Ishikawa (cell line): ENCODE data around the gene TRAF1.

ENCODE experiments used
- CEBPB ChIP-seq: IDR thresholded peaks from 2 replicates; pipeline ENCODE4 v1.6.1; 2012
- CREB1 ChIP-seq: IDR thresholded peaks from 2 replicates; pipeline ENCODE4 v1.6.1; 2012; ENCODE audit warnings: low read depth
- EGR1 ChIP-seq: IDR thresholded peaks from 2 replicates; pipeline ENCODE4 v1.6.1; 2012
- EP300 ChIP-seq: IDR thresholded peaks from 2 replicates; pipeline ENCODE4 v1.6.1; 2012; ENCODE audit warnings: borderline replicate concordance
- FOXM1 ChIP-seq: IDR thresholded peaks from 2 replicates; pipeline ENCODE4 v1.6.1; 2012; ENCODE audit warnings: low read depth, borderline replicate concordance
- MAX ChIP-seq: IDR thresholded peaks from 2 replicates; pipeline ENCODE4 v1.6.1; 2012
- NFIC ChIP-seq: IDR thresholded peaks from 2 replicates; pipeline ENCODE4 v1.6.1; 2012
- RAD21 ChIP-seq: IDR thresholded peaks from 2 replicates; pipeline ENCODE4 v1.6.1; 2012; ENCODE audit warnings: low read depth
- REST ChIP-seq: IDR thresholded peaks from 2 replicates; pipeline ENCODE4 v1.6.1; 2012; ENCODE audit warnings: low read depth, mild to moderate bottlenecking
- TAF1 ChIP-seq: IDR thresholded peaks from 2 replicates; pipeline ENCODE4 v1.6.1; 2012; ENCODE audit warnings: low read depth, mild to moderate bottlenecking
- TCF12 ChIP-seq: IDR thresholded peaks from 2 replicates; pipeline ENCODE4 v1.6.1; 2012; ENCODE audit warnings: low read depth
- TEAD4 ChIP-seq: IDR thresholded peaks from 2 replicates; pipeline ENCODE4 v1.6.1; 2012
- USF1 ChIP-seq: IDR thresholded peaks from 2 replicates; pipeline ENCODE4 v1.6.1; 2012
- YY1 ChIP-seq: IDR thresholded peaks from 2 replicates; pipeline ENCODE4 v1.6.1; 2012; ENCODE audit warnings: low read depth
- ZBTB7A ChIP-seq: IDR thresholded peaks from 2 replicates; pipeline ENCODE4 v1.6.1; 2012; ENCODE audit warnings: low read depth

The TRAF1 gene

GRCh38 chr9:120895951-120896350, 30.6 kb downstream of the TRAF1 start:
- TF ChIP-seq ZBTB7A (no peak), TCF12 (no peak), YY1 (no peak), EP300 (no peak), MAX (no peak), CEBPB (no peak), RAD21 (no peak), NFIC (no peak), TEAD4 (no peak), TAF1 (no peak)

GRCh38 chr9:120894321-120895148, 32.1 kb downstream of the TRAF1 start:
- TF ChIP-seq TAF1 (no peak), REST (no peak), RAD21 (no peak), EP300 (no peak), EGR1 (no peak), ZBTB7A (no peak), NFIC (no peak), TEAD4 (no peak), FOXM1 (no peak), USF1 (no peak), MAX (no peak), CEBPB (no peak), CREB1 (no peak), TCF12 (no peak), YY1 (no peak)

GRCh38 chr9:120893611-120894307, 32.8 kb downstream of the TRAF1 start:
- TF ChIP-seq TCF12 (no peak), YY1 (no peak), ZBTB7A (no peak), NFIC (no peak), USF1 (no peak), EGR1 (no peak), FOXM1 (no peak), TAF1 (no peak), MAX (no peak), REST (no peak), TEAD4 (no peak)

- no peak for TF ChIP-seq EP300
- TF ChIP-seq TEAD4: no peak
- TF ChIP-seq ZBTB7A: no peak
- no peak for TF ChIP-seq TCF12
- TF ChIP-seq REST: no peak
- TF ChIP-seq FOXM1: no peak
- no peak for TF ChIP-seq CEBPB
Measured at GRCh38 chr9:120892748-120893610, 33.6 kb downstream of the TRAF1 start.
